Neuron (in vitro differentiated cells): Measurements from ENCODE around the gene CEP131.
"Not testable (repeated sequence)": the region's sequence is repeated elsewhere in the genome, so short reads cannot be mapped to it uniquely, and the experiment has no call there.

Source experiments
- H2AFZ ChIP-seq: one replicate; pipeline ENCODE4 v1.6.1; 2013; ENCODE audit warnings: low read depth, mild to moderate bottlenecking, inconsistent platforms, low read length, moderate library complexity
- H3K27me3 ChIP-seq: one replicate; pipeline ENCODE4 v1.6.1; 2013; ENCODE audit warnings: low read length; ENCODE audit not compliant: insufficient read depth
- H3K36me3 ChIP-seq: one replicate; pipeline ENCODE4 v1.6.1; 2013; ENCODE audit warnings: low read length; ENCODE audit not compliant: insufficient read depth
- H3K4me1 ChIP-seq: one replicate; pipeline ENCODE4 v1.6.1; 2013; ENCODE audit warnings: low read length; ENCODE audit not compliant: insufficient read depth
- H3K4me3 ChIP-seq: 2 replicates; pipeline ENCODE4 v1.5.1; 2013; ENCODE audit warnings: mild to moderate bottlenecking, low read length, moderate library complexity
- H3K9me3 ChIP-seq: one replicate; pipeline ENCODE4 v1.6.1; 2013; ENCODE audit warnings: low read length

Gene CEP131

GRCh38 chr17:81154016-81154415 lies 68.7 kb downstream of the CEP131 start:
- H3K9me3 ChIP-seq, H3K4me3 ChIP-seq, H2AFZ ChIP-seq, H3K36me3 ChIP-seq, H3K4me1 ChIP-seq, H3K27me3 ChIP-seq: not testable (repeated sequence)

DNA sequence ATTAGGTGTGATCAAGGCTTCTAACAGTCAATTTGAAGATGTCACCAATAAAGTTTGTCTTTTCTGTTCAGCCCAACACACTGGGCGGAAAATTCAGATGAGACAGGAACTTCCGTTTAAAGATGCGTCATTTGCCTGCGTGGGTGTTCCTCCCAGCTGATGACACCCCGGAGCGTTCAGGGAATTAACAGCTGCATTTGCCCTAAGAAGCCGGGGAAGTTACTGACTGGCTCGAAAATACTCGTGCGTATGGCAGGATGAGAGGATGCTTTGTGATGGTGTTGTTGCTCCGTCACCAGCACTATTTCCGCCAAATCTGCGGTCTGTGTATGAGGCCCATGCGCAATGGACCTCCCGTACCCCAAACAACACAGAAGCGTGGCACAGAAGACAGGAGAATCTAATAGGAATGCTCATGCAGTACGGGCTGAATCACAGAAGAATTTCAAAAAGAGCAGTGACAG lies 69.4 kb downstream of the CEP131 start:
- no peak overlapping the region for H2AFZ ChIP-seq
- peaks cover 2% of the 10 kb centered on the region for H3K9me3 ChIP-seq
- H3K4me1 ChIP-seq: no peaks in the 10 kb centered on the region
- H3K4me3 ChIP-seq: no peak overlapping the region
- no peaks in the 10 kb centered on the region for H3K36me3 ChIP-seq
- H3K27me3 ChIP-seq: no peaks in the 10 kb centered on the region

- H2AFZ ChIP-seq: no peak overlapping the region
- no peaks in the 10 kb centered on the region for H3K4me1 ChIP-seq
- no peak overlapping the region for H3K4me3 ChIP-seq
- H3K36me3 ChIP-seq: no peaks in the 10 kb centered on the region
- no peaks in the 10 kb centered on the region for H3K9me3 ChIP-seq
- no peaks in the 10 kb centered on the region for H3K27me3 ChIP-seq
Observed at GRCh38 chr17:81152288-81152828, 70.4 kb downstream of the CEP131 start.

DNA sequence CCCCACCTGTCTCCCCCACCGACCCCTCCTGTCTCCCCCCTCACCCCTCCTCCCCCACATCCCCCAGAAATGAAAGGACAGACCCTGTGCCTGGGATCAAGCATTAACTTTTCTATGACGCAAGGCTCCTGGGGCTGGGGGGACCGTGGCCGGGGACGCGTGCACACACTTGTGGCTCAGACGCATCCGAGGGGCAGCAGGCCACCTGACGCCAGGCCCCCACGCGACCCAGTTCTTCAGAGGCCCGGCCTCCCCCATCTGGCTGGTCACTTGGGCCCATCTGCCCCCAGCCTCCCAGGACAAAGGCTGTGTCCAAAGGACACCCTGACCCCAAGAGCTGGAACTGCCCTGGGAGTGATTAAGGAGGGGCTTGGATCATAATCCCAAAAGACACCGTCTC lies 71.5 kb downstream of the CEP131 start:
- H3K9me3 ChIP-seq: no peaks in the 10 kb centered on the region
- H3K4me1 ChIP-seq: no peaks in the 10 kb centered on the region
- no peak overlapping the region for H2AFZ ChIP-seq
- no peaks in the 10 kb centered on the region for H3K27me3 ChIP-seq
- H3K4me3 ChIP-seq: no peak overlapping the region
- no peaks in the 10 kb centered on the region for H3K36me3 ChIP-seq

GRCh38 chr17:81150377-81151077 lies 72.2 kb downstream of the CEP131 start:
- Histone ChIP-seq H3K4me3 (no peak overlapping the region), H2AFZ (no peak overlapping the region), H3K9me3 (no peaks in the 10 kb centered on the region), H3K4me1 (no peaks in the 10 kb centered on the region), H3K36me3 (no peaks in the 10 kb centered on the region), H3K27me3 (no peaks in the 10 kb centered on the region)

DNA sequence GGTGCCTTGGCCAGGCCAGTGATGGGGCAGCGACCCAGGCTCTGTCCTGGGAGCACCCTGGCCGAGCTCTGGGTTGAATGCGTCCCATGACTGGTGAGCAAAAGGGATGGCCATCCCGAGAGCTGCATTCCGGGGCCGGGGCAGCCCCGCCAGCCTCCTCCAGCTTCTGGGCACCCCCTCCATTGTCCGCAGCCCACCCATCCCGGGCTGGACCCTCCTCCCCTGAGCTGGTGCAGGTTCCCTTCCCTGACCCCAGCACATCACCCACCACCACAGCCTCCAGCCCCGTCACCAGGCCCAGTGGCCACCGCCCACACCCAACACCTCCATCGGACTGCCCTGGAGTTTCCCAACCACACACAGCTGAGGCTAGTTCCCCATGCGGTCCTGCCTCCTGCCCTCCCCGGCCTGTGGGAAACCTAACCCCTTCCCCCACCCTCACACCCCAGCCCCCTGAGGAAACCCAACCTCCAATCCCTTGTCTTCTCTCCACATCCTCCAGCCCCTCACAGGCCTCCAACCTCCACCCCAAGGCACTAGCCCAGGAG lies 73.7 kb downstream of the CEP131 start:
- no peak overlapping the region for H3K4me3 ChIP-seq

GRCh38 chr17:81148571-81148970 lies 74.2 kb downstream of the CEP131 start:
- no peaks in the 10 kb centered on the region for H3K36me3 ChIP-seq
- H3K4me3 ChIP-seq: no peak overlapping the region
- no peaks in the 10 kb centered on the region for H3K9me3 ChIP-seq
- no peaks in the 10 kb centered on the region for H3K27me3 ChIP-seq
- no peak overlapping the region for H2AFZ ChIP-seq
- peaks cover 8% of the 10 kb centered on the region for H3K4me1 ChIP-seq

More for the DNA sequence above, 73.7 kb downstream of the CEP131 start:
- peaks cover 5% of the 10 kb centered on the region for H3K4me1 ChIP-seq
- H2AFZ ChIP-seq: no peak overlapping the region
- no peaks in the 10 kb centered on the region for H3K36me3 ChIP-seq
- H3K27me3 ChIP-seq: no peaks in the 10 kb centered on the region
- no peaks in the 10 kb centered on the region for H3K9me3 ChIP-seq

GRCh38 chr17:81147701-81148100 lies 75.1 kb downstream of the CEP131 start:
- H3K27me3 ChIP-seq: no peaks in the 10 kb centered on the region
- H3K4me3 ChIP-seq: no peak overlapping the region
- no peaks in the 10 kb centered on the region for H3K9me3 ChIP-seq
- peaks cover 12% of the 10 kb centered on the region for H3K4me1 ChIP-seq
- no peaks in the 10 kb centered on the region for H3K36me3 ChIP-seq
- H2AFZ ChIP-seq: no peak overlapping the region

GRCh38 chr17:81146208-81146607 lies 76.6 kb downstream of the CEP131 start:
- not testable (repeated sequence) for H3K36me3 ChIP-seq, H2AFZ ChIP-seq, H3K4me3 ChIP-seq, H3K9me3 ChIP-seq, H3K27me3 ChIP-seq
- peaks cover 12% of the 10 kb centered on the region for H3K4me1 ChIP-seq

- H3K4me3 ChIP-seq: no peak overlapping the region
- no peaks in the 10 kb centered on the region for H3K36me3 ChIP-seq
- no peaks in the 10 kb centered on the region for H3K27me3 ChIP-seq
- no peaks in the 10 kb centered on the region for H3K9me3 ChIP-seq
- H3K4me1 ChIP-seq: peaks cover 12% of the 10 kb centered on the region
- H2AFZ ChIP-seq: no peak overlapping the region
Observed at GRCh38 chr17:81144423-81144781, 78.4 kb downstream of the CEP131 start.

DNA sequence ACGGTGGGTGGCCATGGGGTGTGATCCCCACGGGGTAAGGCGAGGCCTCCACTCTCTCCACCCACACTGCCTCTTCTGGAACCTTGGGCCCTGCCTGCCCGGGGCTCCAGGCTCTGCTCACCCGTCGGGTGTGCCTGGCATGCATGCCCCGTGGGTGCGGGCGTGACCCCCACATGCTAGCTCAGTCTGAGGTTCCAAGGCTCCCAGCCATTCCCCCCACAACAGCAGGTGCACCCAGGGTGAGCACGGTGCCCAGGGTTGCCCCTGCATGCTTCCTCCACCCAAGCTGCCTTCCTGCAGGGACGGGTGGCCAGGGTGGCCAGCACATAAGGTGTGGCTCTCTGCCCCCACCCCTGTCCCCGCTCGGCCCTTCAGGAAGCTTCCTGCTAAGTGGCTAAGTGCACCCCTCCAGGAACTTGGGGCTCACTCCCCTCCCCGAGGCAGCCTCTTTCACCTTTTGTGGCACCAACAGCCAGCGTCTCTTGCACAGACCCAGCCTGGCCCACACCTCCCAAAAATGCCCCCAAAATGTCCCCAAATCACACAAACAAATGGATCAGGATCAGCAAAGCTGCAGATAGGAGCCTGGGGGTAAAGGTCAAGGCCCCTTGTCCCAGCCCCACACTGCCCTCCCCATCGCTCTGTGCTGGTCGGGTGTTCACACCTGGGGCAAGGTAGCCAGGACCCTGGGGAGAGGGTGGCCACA lies 78.9 kb downstream of the CEP131 start:
- peaks cover 12% of the 10 kb centered on the region for H3K4me1 ChIP-seq
- H3K27me3 ChIP-seq: no peaks in the 10 kb centered on the region
- no peaks in the 10 kb centered on the region for H3K36me3 ChIP-seq
- no peak overlapping the region for H3K4me3 ChIP-seq
- no peak overlapping the region for H2AFZ ChIP-seq
- H3K9me3 ChIP-seq: no peaks in the 10 kb centered on the region

- H3K27me3 ChIP-seq: no peaks in the 10 kb centered on the region
- no peaks in the 10 kb centered on the region for H3K36me3 ChIP-seq
- no peak overlapping the region for H3K4me3 ChIP-seq
- H3K9me3 ChIP-seq: no peaks in the 10 kb centered on the region
- peaks cover 12% of the 10 kb centered on the region for H3K4me1 ChIP-seq
- H2AFZ ChIP-seq: no peak overlapping the region
Observed at GRCh38 chr17:81143200-81143527, 79.6 kb downstream of the CEP131 start.

GRCh38 chr17:81142301-81143199 lies 80.2 kb downstream of the CEP131 start:
- H3K36me3 ChIP-seq: no peaks in the 10 kb centered on the region
- no peaks in the 10 kb centered on the region for H3K9me3 ChIP-seq
- no peak overlapping the region for H3K4me3 ChIP-seq
- no peak overlapping the region for H2AFZ ChIP-seq
- no peaks in the 10 kb centered on the region for H3K27me3 ChIP-seq
- peaks cover 12% of the 10 kb centered on the region for H3K4me1 ChIP-seq
